Activated gamma-delta T cell treated with Interleukin-2 at 50 U/mL for 16 hours (primary cell): ENCODE results near the gene SEMA3E.

Source experiments
- DNase-seq: peaks from one replicate; pipeline ENCODE4 v3.0.0-alpha.2; 2020

Gene SEMA3E

DNA sequence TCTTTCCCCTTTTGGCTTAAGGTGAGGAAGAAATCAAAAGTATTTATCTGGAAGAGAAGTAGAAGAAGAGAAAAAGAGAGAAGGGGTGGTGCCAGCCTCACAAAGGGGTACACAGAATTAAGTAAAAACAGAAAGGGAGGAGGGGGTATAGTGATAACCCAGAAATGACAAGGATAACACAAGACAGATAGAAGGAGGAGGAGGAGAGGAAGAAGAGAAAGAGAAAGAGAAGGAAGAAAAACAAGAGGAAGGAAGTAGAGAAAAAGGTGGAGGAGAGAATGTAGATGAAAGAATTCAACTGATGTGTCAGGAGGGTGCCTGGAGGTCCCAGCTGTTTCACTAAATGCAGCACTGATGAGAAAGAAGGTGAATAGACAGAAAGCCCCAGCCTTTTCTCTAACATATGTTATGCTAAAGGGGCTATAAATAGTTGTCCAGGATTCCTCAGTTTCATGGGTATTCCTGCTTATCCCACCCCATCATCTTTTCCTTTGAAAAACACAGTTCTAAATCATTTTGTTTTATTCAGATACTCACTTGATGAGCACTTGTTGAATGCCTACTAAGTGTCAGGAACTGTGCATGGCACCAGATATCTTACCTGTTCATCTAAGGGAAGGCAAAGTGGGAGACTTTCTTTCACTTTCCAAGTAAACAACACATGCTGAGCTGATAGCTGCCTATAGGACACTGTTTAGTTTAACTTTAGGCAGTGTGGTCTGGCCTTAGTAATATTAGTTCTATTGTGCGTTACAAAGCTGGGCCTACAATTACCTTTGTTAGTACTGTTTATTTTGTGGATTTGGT is 8.0 kb downstream of the SEMA3E start:
- DNase-seq = no peak

DNA sequence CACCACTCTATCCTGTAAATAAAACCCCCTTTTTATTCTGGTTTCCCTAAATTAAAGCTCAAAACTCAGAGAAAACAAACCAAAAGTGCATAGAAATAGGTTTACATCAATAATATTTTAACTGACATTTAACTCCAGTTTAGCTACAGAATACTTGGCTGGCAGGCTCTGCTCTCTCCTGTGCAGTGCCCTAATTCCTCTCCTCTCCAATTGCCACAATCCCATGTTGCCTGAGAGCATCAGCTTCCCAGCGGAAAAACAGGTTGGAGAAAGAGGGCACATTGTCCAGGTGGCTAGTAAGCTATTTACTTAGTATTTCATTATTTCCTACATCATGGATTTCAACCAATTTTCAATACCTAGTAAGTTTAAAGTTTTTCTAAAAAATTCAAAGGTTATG is 8.7 kb downstream of the SEMA3E start:
- DNase-seq = no peak

DNA sequence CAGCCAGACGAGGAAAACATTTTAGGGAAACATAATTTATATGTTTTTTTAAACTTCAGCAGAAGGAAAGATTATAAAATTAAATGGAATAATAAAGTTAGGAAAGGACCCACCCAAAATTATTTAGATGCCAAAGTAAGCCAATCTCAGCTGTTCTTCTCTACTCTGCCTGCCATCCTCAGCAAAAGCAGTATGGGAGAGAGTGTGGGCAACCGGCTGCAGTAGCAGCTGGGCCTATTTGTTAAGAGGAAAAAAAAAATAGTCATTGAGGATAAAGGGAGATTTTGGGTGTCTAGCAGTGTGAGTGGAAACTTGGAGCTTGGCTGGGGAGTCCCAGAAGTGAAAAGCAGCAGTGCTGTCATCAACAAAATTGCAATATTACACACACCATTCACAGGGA is 15.4 kb downstream of the SEMA3E start:
- no peak for DNase-seq

DNA sequence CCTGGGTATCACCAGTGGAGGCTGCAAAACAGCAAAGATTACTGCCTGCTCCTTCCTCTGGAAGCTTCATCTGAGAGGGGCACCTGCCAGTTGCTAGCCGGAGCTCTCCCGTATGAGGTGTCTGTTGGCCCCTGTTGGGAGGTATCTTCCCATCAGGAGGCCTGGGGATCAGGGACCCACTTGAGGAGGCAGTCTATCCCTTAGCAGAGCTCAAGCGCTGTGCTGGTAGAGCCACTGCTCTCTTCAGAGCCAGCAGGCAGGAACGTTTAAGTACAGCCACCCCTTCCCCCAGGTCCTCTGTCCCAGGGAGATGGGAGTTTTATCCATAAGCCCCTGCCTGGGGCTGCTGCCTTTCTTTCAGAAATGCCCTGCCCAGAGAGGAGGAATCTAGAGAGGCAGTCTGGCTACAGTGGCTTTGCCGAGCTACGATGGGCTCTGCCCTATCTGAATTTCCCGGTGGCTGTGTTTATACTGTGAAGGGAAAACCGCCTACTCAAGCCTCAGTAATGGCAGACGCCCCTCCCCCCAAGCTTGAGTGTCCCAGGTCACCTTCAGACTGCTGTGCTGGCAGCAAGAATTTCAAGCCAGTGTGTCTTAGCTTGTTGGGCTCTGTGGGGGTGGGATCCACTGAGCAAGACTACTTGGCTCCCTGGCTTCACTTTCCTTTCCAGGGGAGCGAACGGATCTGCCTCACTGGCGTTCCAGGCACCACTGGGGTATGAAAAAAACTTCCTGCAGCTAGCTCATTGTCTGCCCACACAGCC is 19.6 kb downstream of the SEMA3E start:
- no peak for DNase-seq

DNA sequence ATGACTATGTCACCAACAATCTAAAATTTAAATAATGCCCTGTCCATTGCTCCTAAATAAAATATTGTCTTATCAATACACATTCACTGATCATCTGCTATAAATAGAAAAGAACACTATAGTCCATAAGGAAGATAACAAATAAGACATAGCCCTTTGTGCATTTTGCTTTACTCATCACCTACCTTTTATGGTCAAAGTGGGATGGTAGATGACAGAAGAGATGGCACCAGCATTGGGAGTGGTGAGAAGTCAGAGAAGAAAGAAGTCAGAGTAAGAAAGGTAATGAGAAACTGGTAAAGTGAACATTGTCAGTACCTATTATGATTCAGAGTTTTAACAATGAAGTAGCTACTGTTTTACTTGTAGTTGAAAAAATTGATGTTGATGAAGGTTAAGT is 31.1 kb downstream of the SEMA3E start:
- DNase-seq = no peak

DNA sequence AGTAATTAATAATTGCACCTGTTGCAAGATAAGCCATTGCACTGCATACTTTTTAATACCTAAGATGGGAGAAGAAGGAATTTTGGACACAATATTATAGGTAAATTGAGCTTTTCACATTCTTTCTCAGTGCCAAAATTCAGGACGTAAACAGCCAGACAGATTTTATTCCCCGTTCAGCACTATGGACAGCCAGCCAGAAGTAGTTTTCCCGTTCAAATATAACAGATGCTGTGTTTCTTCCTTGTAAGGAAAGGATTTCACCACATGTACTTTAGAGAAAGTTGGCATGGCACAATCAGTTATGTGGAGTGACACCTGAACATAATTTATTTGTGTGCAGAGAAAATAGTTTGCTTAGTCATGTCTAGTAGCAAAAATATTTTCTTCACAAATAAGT is 34.8 kb downstream of the SEMA3E start:
- DNase-seq = no peak

DNA sequence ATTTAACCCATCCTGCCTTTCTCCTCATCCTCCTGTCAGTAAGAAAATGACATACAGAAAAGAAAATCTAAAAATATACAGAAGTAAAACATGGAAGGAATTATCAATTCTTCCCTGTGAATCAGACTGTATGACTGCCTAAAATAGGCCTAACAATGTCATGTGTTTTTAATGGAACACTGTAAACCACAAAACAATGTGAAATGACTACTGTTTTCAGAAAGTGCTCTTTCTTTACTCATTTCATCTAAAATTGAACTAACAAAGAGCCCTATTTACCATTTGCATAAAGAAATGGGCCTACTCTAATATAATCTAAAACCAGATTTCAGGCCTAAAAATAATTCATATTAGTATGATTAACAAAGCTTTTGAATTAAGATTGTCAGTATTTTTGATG is 35.7 kb downstream of the SEMA3E start:
- no peak for DNase-seq

DNA sequence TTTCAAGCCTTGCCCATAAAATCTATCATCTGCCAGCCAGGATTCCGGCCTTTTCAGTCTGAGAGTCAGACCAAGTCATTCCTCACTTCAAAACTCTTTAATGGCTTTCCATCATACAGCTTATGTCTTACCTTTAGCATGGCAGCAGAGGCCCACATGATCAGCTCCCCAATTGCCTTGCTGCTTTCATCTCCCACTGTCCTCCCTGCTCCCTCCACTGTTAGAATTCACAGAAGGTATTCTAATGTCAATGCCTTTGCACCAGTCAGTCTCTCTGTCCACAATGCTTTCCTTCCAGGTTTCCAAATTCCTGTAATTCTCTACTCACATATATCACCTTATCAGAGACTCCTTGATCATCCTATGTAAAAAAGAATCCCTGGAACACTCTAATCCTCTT is 37.2 kb downstream of the SEMA3E start:
- no peak for DNase-seq

DNA sequence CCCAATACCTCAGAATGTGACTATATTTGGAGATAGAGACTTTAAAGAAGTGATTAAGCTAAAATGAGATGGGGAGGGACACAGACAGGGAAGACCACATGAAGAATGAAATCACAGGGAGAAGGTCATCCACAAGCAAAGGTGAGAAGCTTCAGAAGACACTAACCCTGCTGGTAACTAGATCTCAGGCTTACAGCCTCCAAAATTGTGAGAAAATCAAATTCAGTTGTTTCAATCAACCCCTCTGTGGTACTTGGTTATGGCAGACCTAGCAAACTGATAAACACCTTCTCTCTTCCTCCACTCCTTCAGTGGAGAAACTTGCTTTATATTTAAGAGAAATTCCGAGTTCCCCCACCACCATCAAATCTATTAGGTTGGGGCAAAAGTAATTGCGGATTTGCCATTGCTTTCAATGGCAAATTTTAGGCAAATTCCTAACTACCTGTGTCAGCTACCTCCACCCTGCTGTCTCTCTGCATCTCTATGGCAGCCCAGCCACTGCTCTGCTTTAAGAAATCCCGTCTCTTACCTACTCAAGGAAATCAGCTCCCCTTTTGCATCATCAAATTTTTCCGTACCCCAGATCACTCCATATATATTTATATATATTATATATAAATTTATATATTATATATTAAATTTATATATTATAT is 38.2 kb downstream of the SEMA3E start:
- no peak for DNase-seq

DNA sequence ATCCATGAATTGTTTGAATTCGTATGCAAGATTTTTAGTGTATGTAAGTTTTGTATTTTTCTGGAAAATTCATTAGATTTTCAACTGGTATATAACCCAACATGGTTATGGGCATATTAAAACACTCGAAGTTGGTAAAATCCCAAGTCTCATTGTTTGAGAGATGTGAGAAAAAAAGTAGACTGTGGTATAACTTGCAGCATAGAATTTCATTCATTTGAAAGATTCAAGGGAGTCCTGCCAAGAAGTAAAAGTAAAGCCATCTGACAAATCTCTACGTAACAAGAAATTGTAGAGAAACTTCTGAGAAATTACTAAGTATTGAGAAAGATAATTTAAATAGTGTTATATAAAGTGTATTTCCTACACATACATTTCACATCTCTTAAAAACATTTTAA is 40.2 kb downstream of the SEMA3E start:
- no peak for DNase-seq

DNA sequence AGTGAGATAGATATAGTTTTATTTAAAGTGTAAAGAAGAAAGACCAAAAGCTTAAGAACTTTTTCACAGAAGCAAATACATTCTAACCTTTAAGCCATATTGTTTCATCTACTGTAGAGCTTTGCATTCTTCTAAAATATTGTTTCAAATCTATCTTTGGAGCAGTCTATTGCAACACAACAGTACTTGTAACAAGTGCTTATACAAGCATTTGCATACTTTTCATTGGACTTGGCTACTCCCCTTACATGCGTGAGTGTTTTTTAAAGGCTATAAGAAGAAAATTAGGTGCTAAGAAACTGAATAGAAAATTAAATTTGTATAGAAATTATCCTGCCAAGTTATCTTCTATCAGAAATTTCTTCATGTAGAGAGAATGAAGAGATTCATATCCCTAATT is 45.3 kb downstream of the SEMA3E start:
- DNase-seq = no peak

DNA sequence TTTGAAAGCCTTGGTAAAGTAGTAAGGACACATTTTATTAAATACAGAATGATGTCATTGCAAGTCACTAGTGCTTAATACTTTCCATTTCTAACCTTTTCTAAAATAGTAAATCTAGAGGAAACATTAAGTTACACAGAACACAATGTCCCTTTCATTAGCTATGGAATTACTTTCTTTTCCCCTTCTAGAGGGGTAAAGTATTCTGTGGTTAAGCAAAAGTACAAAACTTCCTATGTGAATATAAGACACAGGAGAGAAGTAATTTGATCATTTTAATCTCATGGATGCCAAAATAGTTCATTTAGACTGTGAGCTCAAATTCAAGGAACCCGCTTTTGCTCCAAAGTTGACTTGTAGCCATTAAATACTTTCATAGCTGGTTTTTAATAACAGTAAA is 49.8 kb downstream of the SEMA3E start:
- no peak for DNase-seq

DNA sequence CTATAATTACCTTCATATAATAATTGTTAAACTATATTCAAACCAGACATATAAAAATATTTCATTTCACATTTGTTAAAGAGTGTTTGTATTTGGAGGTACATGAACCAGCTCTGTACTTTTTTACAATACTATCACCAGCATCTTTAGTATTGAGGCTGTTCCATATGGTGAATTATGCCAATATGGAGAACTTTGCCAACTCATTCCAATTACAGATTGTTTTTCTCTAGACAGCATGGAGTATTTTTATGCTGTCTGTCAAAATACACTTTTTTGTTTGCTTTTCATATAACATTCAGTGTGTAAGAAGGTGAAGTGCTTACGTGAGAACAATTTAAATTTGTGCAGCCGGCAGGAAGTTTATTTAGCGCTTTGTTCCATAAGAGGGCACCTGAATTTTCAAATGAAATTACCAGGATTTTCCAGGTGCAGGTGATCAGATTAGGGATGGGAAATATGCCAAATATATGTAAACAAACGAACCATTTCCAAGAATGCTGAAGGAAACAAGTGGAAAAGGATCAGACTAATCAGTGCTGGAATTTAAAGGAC is 54.9 kb downstream of the SEMA3E start:
- DNase-seq = no peak

DNA sequence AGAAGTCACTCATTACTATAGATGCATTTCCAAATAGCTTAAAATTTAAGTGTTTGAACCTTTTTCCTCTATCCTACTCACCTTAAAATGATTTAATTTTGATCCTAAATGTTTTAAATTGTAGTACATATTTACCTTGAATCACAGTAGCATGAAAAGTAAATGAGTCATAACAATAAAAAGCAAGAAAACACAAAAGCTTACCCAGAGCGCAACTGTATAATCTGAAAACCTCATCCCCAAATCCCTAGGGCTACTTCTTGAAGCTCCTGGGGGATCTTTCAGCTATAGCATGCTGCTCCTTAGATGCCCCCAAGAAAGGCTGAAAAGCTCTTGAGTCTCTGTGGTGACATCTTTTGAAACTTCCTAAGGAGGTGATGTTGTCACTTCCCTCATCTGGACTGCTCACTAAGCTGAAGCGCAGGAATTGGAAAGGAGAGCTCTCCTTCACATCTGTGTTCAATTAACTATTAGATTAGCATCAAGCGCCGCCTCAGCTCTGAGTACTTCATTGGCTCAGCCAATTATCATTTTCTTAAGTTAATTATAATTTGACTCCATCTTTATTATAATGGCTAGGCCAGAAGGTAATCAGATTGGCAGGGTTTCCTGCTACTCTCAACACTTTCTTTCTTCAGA is 60.2 kb downstream of the SEMA3E start:
- DNase-seq = no peak

DNA sequence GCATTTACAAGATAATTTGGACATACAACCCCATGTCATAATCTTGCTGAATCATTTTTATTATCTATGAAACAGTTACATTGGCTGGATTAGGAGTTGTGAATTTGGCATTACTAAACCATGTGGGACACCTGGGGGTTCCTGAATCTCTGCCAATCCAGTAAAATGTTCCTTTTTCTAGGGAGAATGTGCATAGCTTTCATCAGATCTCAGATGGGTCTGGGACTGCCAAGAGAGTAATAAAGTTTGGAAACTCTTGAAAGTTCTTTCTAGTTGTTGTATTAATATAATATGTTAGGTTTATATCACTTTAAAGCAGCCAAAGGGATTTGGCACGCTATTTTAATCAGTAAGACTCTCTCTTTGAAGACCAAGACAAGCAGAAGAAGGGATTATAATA is 62.7 kb downstream of the SEMA3E start:
- no peak for DNase-seq

DNA sequence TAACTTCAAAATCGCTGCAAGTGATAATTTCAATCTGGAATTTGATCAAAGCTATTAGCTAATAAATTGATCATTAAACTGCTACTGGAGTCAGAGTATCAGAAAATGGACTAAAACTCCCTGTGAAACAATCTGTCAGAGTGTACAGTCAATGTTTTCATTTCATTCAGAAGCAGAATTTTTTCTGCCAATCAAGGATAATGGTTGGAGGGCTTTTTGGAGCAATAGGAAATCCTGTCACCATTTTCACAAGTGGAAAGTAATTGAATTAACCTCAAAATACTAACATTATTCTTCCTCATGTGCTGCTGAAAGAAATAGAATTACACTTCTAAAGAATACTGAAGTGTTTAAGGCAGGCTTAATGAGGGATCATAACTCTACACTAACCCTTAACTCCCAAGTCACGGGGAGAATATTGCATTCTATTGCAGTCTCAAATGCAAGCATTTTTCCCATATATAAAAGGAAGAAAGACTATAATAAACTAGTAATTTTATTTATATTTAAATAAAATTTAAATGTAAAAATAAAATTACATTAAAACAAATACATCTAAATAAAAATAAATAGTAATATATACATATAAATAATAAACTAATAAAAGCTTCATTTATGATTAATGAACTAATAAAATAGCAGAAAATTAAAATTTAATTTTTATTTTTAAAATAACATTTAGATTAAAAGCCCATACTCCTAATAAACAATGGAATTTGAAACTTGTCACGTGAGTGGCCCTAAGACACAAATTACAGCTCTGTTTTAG is 67.1 kb downstream of the SEMA3E start:
- DNase-seq = no peak

DNA sequence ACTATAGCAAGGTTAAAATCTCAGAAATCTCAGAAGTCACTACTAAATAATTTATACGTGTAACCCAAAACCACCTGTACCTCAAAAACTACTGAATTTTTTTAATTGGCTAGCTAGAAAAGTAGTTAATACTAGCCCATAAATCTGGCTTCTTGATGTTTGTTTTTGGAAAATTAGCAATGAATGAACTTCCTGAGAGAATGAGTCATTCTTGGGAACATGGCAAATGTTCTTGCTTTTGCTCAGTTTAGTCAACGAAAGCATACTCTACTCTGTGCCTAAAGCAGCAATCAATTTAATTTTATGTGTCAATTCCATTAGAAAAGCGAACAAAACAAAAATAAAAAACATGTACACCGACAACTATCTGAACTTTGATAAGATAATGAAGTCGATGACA is 69.2 kb downstream of the SEMA3E start:
- DNase-seq = no peak

DNA sequence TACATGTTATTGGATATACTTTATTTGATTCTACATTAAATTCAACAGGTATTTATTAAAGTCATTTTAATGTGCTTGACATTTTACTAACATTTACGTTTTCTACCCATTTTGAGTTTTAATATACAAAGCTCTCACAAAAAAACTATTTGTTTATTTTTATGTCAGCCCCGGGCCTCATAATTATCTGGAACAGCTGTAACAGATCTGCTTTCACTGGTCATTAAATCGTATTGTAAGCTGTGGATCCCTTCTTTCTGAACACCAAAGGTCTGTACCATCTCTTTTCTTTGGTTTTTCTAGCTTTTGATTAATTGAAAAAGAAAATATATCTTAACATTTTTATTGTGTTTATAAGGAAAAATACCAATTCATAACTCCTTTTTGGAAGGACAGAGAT is 73.5 kb downstream of the SEMA3E start:
- no peak for DNase-seq

DNA sequence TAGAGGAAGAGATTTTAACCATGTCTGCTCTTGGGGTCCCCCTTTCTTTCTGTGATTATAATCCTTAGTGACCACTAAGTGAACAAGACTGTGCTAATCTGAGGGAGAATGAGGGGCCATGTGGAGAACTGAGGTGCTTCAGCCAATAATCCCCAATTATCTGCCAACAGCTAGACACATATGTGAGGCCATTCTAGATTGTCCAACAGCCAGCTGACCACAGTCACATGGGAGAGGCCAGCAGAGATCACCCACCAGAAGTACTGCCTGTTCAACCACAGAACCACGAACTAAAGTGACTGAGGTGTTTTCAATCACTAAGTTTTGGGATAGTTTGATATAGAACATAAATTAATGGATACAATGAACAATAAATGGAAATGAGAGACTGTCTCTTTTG is 74.3 kb downstream of the SEMA3E start:
- DNase-seq = no peak

DNA sequence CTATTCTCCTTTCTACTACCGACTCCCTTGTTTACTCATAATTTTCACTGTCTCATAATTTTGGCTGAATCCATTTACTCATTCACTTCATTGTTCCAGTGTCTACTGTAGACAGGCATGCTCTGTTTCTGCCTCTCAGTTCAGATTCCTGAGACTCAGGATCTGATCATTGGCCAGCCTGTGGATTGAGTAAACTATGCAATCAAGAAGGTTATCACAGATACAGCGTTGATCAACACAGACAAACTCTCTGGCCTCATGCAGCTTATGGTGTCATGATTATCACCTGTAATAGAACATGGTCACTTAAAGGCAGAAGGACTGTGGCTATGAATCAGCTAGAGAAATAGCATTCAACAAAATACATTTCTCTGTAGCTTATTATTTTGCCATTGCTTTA is 86.0 kb downstream of the SEMA3E start:
- DNase-seq = no peak

DNA sequence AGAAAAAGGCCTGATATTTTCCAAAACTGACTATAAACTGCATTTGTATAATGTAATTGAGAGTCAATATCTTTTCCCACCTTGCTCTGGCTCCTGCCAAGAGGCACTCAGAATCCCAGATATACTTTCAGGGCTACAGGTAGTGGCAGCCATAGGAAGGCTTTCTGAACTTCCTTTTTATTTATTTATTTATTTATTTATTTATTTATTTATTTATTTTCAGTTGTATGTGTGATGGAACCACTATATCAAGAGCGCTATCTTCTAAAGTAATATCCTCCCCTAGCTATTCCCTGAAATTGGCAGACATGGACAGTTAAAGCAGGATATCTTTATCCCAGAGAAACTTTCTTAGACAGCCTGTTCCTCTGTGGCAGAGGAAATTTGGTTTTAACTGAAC is 86.7 kb downstream of the SEMA3E start:
- DNase-seq = no peak

DNA sequence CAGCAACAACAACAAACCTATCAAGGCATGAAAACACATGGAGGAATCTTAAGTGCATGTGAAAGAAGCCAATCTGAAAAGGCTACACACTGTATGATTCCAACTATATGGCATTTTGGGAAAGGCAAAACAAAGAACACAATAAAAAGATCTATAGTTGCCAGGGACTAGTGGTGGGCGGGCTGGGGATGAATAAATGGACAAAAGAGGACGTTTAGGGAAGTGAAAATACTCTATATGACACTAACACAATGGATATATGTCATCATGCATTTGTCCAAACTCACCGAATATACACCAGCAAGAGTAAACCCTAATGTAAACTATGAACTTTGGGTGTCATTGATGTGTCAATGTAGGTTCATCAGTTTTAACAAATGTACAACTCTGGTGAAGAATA is 89.1 kb downstream of the SEMA3E start:
- DNase-seq = no peak
